ENCODE data around the gene NDUFB11. TPM values are rescaled to one million over a fixed set of nuclear protein-coding genes. Genes with fewer than 3 reads are reported as not detected.

The NDUFB11 gene
- total RNA-seq, 4 donors from 2014 or later: 44.5 to 60.2 (median 52.5) TPM

- TF ChIP-seq CTCF (IDR thresholded peaks at IDR 0.05; ENCODE audit: low read depth): no peak
These were observed 13.6 kb upstream of the NDUFB11 start for GRCh38 chrX:47158131-47158530.

GRCh38 chrX:47156611-47157520, 12.4 kb upstream of the NDUFB11 start:
- TF ChIP-seq CTCF (IDR thresholded peaks at IDR 0.05; ENCODE audit: low read depth): no peak

- no peak for TF ChIP-seq CTCF (IDR thresholded peaks at IDR 0.05; ENCODE audit: low read depth)
These were observed 6.9 kb upstream of the NDUFB11 start for GRCh38 chrX:47151435-47151834.

- TF ChIP-seq CTCF (IDR thresholded peaks at IDR 0.05; ENCODE audit: low read depth): no peak
These were observed 4.4 kb upstream of the NDUFB11 start for GRCh38 chrX:47148946-47149345.

- TF ChIP-seq CTCF (IDR thresholded peaks at IDR 0.05; ENCODE audit: low read depth): no peak
These were observed 2.7 kb upstream of the NDUFB11 start for GRCh38 chrX:47146936-47147859.

- no peak for TF ChIP-seq CTCF (IDR thresholded peaks at IDR 0.05; ENCODE audit: low read depth)
These were observed 1.8 kb upstream of the NDUFB11 start for GRCh38 chrX:47146121-47146935.

Data from subcutaneous adipose tissue (tissue), 4 donors.